Trophoblast cell (in vitro differentiated cells and primary cell): ENCODE measurements around the gene IL23A.
A peak's percentile ranks its signal among the peaks of the same experiment; 100 is the strongest.

Experiments used
- DNase-seq, 2 donors: peaks; one replicate each; pipeline ENCODE4 v3.0.0-alpha.2; 2016
- H2AFZ ChIP-seq: 2 replicates; pipeline ENCODE4 v1.6.1; 2013; ENCODE audit warnings: low read length, moderate library complexity, mild to moderate bottlenecking; ENCODE audit not compliant: insufficient read depth, poor library complexity
- H2AK5ac ChIP-seq: 2 replicates; pipeline ENCODE4 v1.6.1; 2013; ENCODE audit warnings: mild to moderate bottlenecking, low read length
- H2BK120ac ChIP-seq: 2 replicates; pipeline ENCODE4 v1.6.1; 2013; ENCODE audit warnings: low read length, mild to moderate bottlenecking, moderate library complexity; ENCODE audit not compliant: insufficient read depth, poor library complexity
- H2BK12ac ChIP-seq: 2 replicates; pipeline ENCODE4 v1.6.1; 2013; ENCODE audit warnings: mild to moderate bottlenecking, low read length, moderate library complexity
- H2BK5ac ChIP-seq: 2 replicates; pipeline ENCODE4 v1.6.1; 2013; ENCODE audit warnings: low read length, low read depth, moderate library complexity, mild to moderate bottlenecking; ENCODE audit not compliant: poor library complexity
- H3K14ac ChIP-seq: 2 replicates; pipeline ENCODE4 v1.6.1; 2013; ENCODE audit warnings: mild to moderate bottlenecking, low read length
- H3K18ac ChIP-seq: 2 replicates; pipeline ENCODE4 v1.6.1; 2013; ENCODE audit warnings: mild to moderate bottlenecking, low read length
- H3K23ac ChIP-seq: 2 replicates; pipeline ENCODE4 v1.6.1; 2013; ENCODE audit warnings: low read length
- H3K27ac ChIP-seq: 2 replicates; pipeline ENCODE4 v1.5.1; 2013; ENCODE audit warnings: low read depth, mild to moderate bottlenecking, inconsistent platforms, low read length, moderate library complexity
- H3K27me3 ChIP-seq: 2 replicates; pipeline ENCODE4 v1.6.1; 2013; ENCODE audit warnings: inconsistent platforms, mild to moderate bottlenecking, low read length, moderate library complexity; ENCODE audit not compliant: insufficient read depth
- H3K36me3 ChIP-seq, 2 experiments: 1 replicate in 1 of 2; 2 replicates in 1 of 2; pipeline ENCODE4 v1.6.1; 2013; ENCODE audit warnings: low read length in 2 of 2, mild to moderate bottlenecking in 2 of 2, moderate library complexity in 1 of 2; ENCODE audit not compliant: insufficient read depth in 2 of 2, control insufficient read depth in 1 of 2
- H3K4ac ChIP-seq: 2 replicates; pipeline ENCODE4 v1.6.1; 2013; ENCODE audit warnings: low read depth, mild to moderate bottlenecking, low read length, moderate library complexity
- H3K4me1 ChIP-seq, 2 experiments: 1 replicate in 1 of 2; 2 replicates in 1 of 2; pipeline ENCODE4 v1.6.1; 2013; ENCODE audit warnings: low read length in 2 of 2, mild to moderate bottlenecking in 2 of 2, moderate library complexity in 1 of 2; ENCODE audit not compliant: insufficient read depth in 2 of 2, control insufficient read depth in 1 of 2
- H3K4me2 ChIP-seq: 2 replicates; pipeline ENCODE4 v1.6.1; 2013; ENCODE audit warnings: inconsistent platforms, mild to moderate bottlenecking, low read length, moderate library complexity
- H3K4me3 ChIP-seq: 2 replicates; pipeline ENCODE4 v1.5.1; 2013; ENCODE audit warnings: mild to moderate bottlenecking, low read depth, low read length, inconsistent platforms
- H3K79me1 ChIP-seq: one replicate; pipeline ENCODE4 v1.6.1; 2013; ENCODE audit warnings: low read length
- H3K79me2 ChIP-seq: 2 replicates; pipeline ENCODE4 v1.6.1; 2013; ENCODE audit warnings: low read length, mild to moderate bottlenecking; ENCODE audit not compliant: control insufficient read depth, insufficient read depth, poor library complexity
- H3K9ac ChIP-seq: 2 replicates; pipeline ENCODE4 v1.6.1; 2013; ENCODE audit warnings: mild to moderate bottlenecking, low read length
- H3K9me3 ChIP-seq: 2 replicates; pipeline ENCODE4 v1.6.1; 2013; ENCODE audit warnings: low read depth, mild to moderate bottlenecking, control low read depth, inconsistent platforms, low read length; ENCODE audit not compliant: insufficient read depth
- H4K12ac ChIP-seq: 2 replicates; pipeline ENCODE4 v1.6.1; 2013; ENCODE audit warnings: low read depth, mild to moderate bottlenecking, low read length, moderate library complexity
- H4K8ac ChIP-seq: 2 replicates; pipeline ENCODE4 v1.6.1; 2013; ENCODE audit warnings: low read depth, mild to moderate bottlenecking, low read length, moderate library complexity
- H4K91ac ChIP-seq: one replicate; pipeline ENCODE4 v1.6.1; 2013; ENCODE audit warnings: low read depth, mild to moderate bottlenecking, low read length, moderate library complexity
- WGBS: extraction: QIAGEN DNeasy Blood & Tissue Kit; methylation state at CpG from one replicate; pipeline ENCODE4 v1.1.7; 2013; ENCODE audit warnings: missing lambda C conversion rate; ENCODE audit not compliant: insufficient read length, insufficient coverage; ENCODE audit errors: extremely low coverage; 5-methylcytosine and 5-hydroxymethylcytosine counted together

The IL23A gene

DNA sequence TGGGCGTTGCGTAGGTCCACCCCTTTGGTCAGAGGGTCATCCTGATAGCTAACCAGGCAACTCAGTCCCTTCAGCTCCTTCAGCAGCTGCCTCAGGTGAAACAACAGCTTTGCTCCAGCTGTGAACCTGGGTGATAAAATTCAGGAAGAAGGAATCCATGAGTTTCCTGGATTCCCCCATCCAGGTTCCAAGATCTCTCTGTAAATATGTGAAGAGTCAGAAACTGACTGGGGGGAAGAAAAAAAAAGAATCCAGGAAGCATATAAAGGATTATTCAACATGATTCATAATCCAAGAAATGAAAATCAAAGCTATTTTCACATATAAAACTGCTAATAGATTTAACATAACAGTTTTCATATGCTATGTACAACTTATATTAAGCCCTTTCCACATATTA, 12.6 kb downstream of the IL23A start:
- H3K36me3 ChIP-seq: peaks cover 56 to 65% of the 10 kb centered on the region in 2 experiments
- H3K9me3 ChIP-seq: peaks cover 1% of the 10 kb centered on the region
- H3K27me3 ChIP-seq: no peaks in the 10 kb centered on the region
- no peak overlapping the region for H4K12ac ChIP-seq
- H3K23ac ChIP-seq: no peak overlapping the region
- H2AFZ ChIP-seq: no peak overlapping the region
- H3K9ac ChIP-seq: no peak overlapping the region
- DNase-seq: peak in 1 of 2 donors; percentile 37
- no peak overlapping the region for H3K14ac ChIP-seq
- no peak overlapping the region for H4K91ac ChIP-seq
- no peaks in the 10 kb centered on the region for H3K79me2 ChIP-seq
- H4K8ac ChIP-seq: no peak overlapping the region
- H2BK120ac ChIP-seq: no peak overlapping the region
- WGBS: no CpG with 5 or more reads among the region's 2 CpGs
- H3K79me1 ChIP-seq: peaks cover 5% of the 10 kb centered on the region
- H3K4me2 ChIP-seq: no peak overlapping the region
- H3K4me1 ChIP-seq: peaks cover 5% of the 10 kb centered on the region in 2 experiments
- no peak overlapping the region for H3K4me3 ChIP-seq
- peak overlapping the region; percentile 82 for H3K27ac ChIP-seq
- H2BK5ac ChIP-seq: no peak overlapping the region
- H2BK12ac ChIP-seq: no peak overlapping the region
- no peak overlapping the region for H2AK5ac ChIP-seq
- no peak overlapping the region for H3K4ac ChIP-seq
- H3K18ac ChIP-seq: no peak overlapping the region

GRCh38 chr12:56358836-56359532, 20.3 kb downstream of the IL23A start:
- Histone ChIP-seq H2AFZ (no peak overlapping the region), H3K4me2 (peak overlapping the region; percentile 59), H4K12ac (no peak overlapping the region), H3K9me3 (peaks cover 1% of the 10 kb centered on the region), H2BK12ac (no peak overlapping the region), H3K18ac (no peak overlapping the region), H3K14ac (no peak overlapping the region), H3K79me1 (peaks cover 5% of the 10 kb centered on the region), H3K27ac (no peak overlapping the region), H3K23ac (no peak overlapping the region), H3K79me2 (peaks cover 5% of the 10 kb centered on the region), H3K36me3 (peaks cover 20 to 24% of the 10 kb centered on the region in 2 experiments), H3K4ac (no peak overlapping the region), H3K4me1 (no peaks in the 10 kb centered on the region), H3K4me3 (no peak overlapping the region), H4K8ac (no peak overlapping the region), H3K9ac (no peak overlapping the region), H2BK5ac (no peak overlapping the region), H3K27me3 (no peaks in the 10 kb centered on the region), H4K91ac (no peak overlapping the region), H2BK120ac (no peak overlapping the region), H2AK5ac (no peak overlapping the region)
- DNase-seq: peak in 1 of 2 donors; percentile 48
- WGBS: no CpG with 5 or more reads among the region's 1 CpG

GRCh38 chr12:56359851-56360767, 21.4 kb downstream of the IL23A start, which contains the start of gene STAT2:
TSS of gene STAT2 (minus strand) at chr12:56360107. CDS start at chr12:56356571, 3,536 bp downstream.
- peak; percentile 100 for DNase-seq
- Histone ChIP-seq H3K23ac (no peak within 1 kb of the TSS), H3K79me1 (peaks cover 5% of the 10 kb centered on the region), H3K4ac (peak within 1 kb of the TSS; percentile 26), H3K4me3 (peak within 1 kb of the TSS; percentile 90), H4K91ac (peak within 1 kb of the TSS; percentile 71), H3K36me3 (peaks cover 9 to 13% of the 10 kb centered on the region in 2 experiments), H2BK5ac (peak within 1 kb of the TSS; percentile 47), H2AK5ac (no peak within 1 kb of the TSS), H2BK12ac (no peak within 1 kb of the TSS), H2BK120ac (peak within 1 kb of the TSS; percentile 64), H3K27ac (peak within 1 kb of the TSS; percentile 74), H3K9ac (peak within 1 kb of the TSS; percentile 88), H3K27me3 (no peaks in the 10 kb centered on the region), H3K14ac (peak within 1 kb of the TSS; percentile 70), H3K79me2 (peaks cover 5% of the 10 kb centered on the region), H3K4me1 (no peaks in the 10 kb centered on the region), H4K12ac (peak within 1 kb of the TSS; percentile 76), H3K18ac (peak within 1 kb of the TSS; percentile 53), H3K4me2 (peak within 1 kb of the TSS; percentile 66), H4K8ac (peak within 1 kb of the TSS; percentile 89), H3K9me3 (peaks cover 1% of the 10 kb centered on the region), H2AFZ (peak within 1 kb of the TSS; percentile 86)
- WGBS: no CpG with 5 or more reads among the region's 54 CpGs

DNA sequence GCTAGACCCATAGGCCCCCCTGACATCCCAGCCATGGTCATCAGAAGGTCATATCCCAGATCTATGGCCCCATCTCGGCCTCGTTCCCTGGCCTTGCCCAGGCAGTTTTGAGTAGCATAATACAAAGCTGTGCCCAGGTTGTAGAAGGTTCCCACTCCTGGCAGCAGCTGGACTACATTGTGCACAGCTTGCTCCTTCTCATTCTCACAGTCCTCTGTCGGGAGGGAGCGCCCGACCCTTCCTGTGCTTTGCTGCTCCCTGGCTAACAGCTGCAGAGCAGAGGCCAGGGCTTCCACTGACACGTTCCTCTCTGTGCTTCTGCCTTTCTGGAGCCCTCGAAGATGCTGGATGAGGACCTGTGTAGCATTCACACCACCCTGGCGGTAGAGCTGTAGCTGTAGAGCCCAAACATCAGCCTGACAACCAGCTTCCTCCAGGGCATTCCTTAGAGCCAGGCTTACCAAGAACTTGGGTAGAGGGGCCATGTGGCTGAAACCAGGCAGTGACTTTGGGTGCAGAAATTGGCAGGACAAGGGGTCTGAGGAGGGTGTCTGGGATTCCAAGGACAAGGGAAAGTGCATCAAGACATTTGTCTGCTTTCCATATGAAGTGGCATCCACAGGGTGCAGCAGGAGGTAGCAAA, 22.9 kb downstream of the IL23A start:
- Histone ChIP-seq H3K9ac (no peak overlapping the region), H3K79me1 (peaks cover 5% of the 10 kb centered on the region), H3K23ac (no peak overlapping the region), H3K18ac (no peak overlapping the region), H4K8ac (no peak overlapping the region), H2BK120ac (no peak overlapping the region), H3K14ac (no peak overlapping the region), H3K36me3 (no peaks in the 10 kb centered on the region), H4K12ac (no peak overlapping the region), H3K4me1 (no peaks in the 10 kb centered on the region), H3K9me3 (no peaks in the 10 kb centered on the region), H3K4me2 (no peak overlapping the region), H2BK12ac (no peak overlapping the region), H4K91ac (no peak overlapping the region), H3K4ac (no peak overlapping the region), H2AFZ (no peak overlapping the region), H3K27me3 (no peaks in the 10 kb centered on the region), H2BK5ac (no peak overlapping the region), H2AK5ac (no peak overlapping the region), H3K4me3 (no peak overlapping the region), H3K79me2 (peaks cover 5% of the 10 kb centered on the region), H3K27ac (no peak overlapping the region)
- DNase-seq: no peak
- no CpG with 5 or more reads among the region's 8 CpGs for WGBS
